GM12878 (cell line): ENCODE measurements around the gene GPN2. TPM values are rescaled to one million over a fixed set of nuclear protein-coding genes. Genes with fewer than 3 reads are reported as not detected.

ENCODE experiments used
- ATAC-seq: fragments of 200-7000 bp; cut with Tn5 transposase; 3 replicates; pipeline ENCODE4 v1.9.1; 2020; ENCODE audit warnings: mild to moderate bottlenecking, moderate library complexity
- BruUV-seq: library from RNA; stranded (reverse); fragments of 400-500 nt; replicated peaks from 2 replicates; lab custom pipeline; 2021; lab: Mats Ljungman, UMichigan
- CTCF ChIA-PET: fragments of 300-600 bp; sonication (Branson Sonifier 250); formaldehyde crosslinking; extraction: SDS; loops from one replicate; lab custom pipeline; 2021; ENCODE audit warnings: inconsistent platforms; lab: Yijun Ruan, JAX
- POLR2A ChIA-PET: fragments of 350-600 bp; formaldehyde crosslinking; extraction: SDS; loops from one replicate; lab custom pipeline; 2021; ENCODE audit warnings: inconsistent platforms; lab: Charles Lee
- RAD21 ChIA-PET: fragments of 300-600 bp; sonication (Branson Sonifier 250); formaldehyde crosslinking; loops from one replicate; lab custom pipeline; 2023; ENCODE audit warnings: antibody characterized with exemption; ENCODE audit not compliant: unreplicated experiment; lab: Charles Lee
- SMC1A ChIA-PET: fragments of 300-600 bp; sonication (Branson Sonifier 250); formaldehyde crosslinking; loops from one replicate; lab custom pipeline; 2023; ENCODE audit not compliant: unreplicated experiment, uncharacterized antibody; lab: Charles Lee
- DNase-seq: peaks from one replicate; pipeline ENCODE4 v3.0.0-alpha.2; 2011; ENCODE audit warnings: low read depth, low spot score
- FAIRE-seq: peaks from 3 replicates; lab custom pipeline; 2011; peaks lifted over from hg19 to GRCh38; lab: Jason Lieb, UNC
- H2AFZ ChIP-seq: 2 replicates; pipeline ENCODE4 v1.6.0; 2011; ENCODE audit warnings: low read depth, low read length, control low read depth; ENCODE audit not compliant: control insufficient read depth
- H3K27ac ChIP-seq: 2 replicates; pipeline ENCODE4 v1.5.1; 2011; ENCODE audit warnings: control low read depth; ENCODE audit not compliant: control insufficient read depth, insufficient read depth
- H3K27me3 ChIP-seq, 2 experiments: replicated peaks in 1 of 2; 2 replicates each; pipeline versions ENCODE4 v1.6.0 to v1.6.1; 2011; ENCODE audit warnings: low read length in 1 of 2; ENCODE audit not compliant: control insufficient read depth in 2 of 2, insufficient read depth in 2 of 2
- H3K36me3 ChIP-seq, 2 experiments: 2 replicates each; pipeline ENCODE4 v1.5.1; 2011; ENCODE audit warnings: low read length in 1 of 2; ENCODE audit not compliant: control insufficient read depth in 2 of 2, insufficient read depth in 2 of 2
- H3K4me1 ChIP-seq: 2 replicates; pipeline ENCODE4 v1.6.1; 2011; ENCODE audit warnings: mild to moderate bottlenecking, low read length, moderate library complexity, mixed read lengths; ENCODE audit not compliant: control insufficient read depth, insufficient read depth
- H3K4me2 ChIP-seq: 2 replicates; pipeline ENCODE4 v1.6.0; 2011; ENCODE audit warnings: control low read depth; ENCODE audit not compliant: control insufficient read depth, insufficient read depth
- H3K4me3 ChIP-seq: fragments of 200-600 bp; sonication (generic); 2 replicates; pipeline ENCODE4 v1.5.1; 2016
- H3K79me2 ChIP-seq: 2 replicates; pipeline ENCODE4 v1.6.0; 2011; ENCODE audit warnings: low read length; ENCODE audit not compliant: control insufficient read depth, insufficient read depth
- H3K9ac ChIP-seq: 2 replicates; pipeline ENCODE4 v1.8.0; 2011; ENCODE audit warnings: low read length, control low read depth, mixed read lengths; ENCODE audit not compliant: control insufficient read depth, insufficient read depth
- H3K9me3 ChIP-seq: replicated peaks from 3 replicates; pipeline ENCODE4 v1.5.1; 2011; ENCODE audit warnings: mild to moderate bottlenecking, low read length; ENCODE audit not compliant: control insufficient read depth, insufficient read depth
- H4K20me1 ChIP-seq: 2 replicates; pipeline ENCODE4 v1.6.0; 2011; ENCODE audit not compliant: control insufficient read depth, insufficient read depth
- ATF3 ChIP-seq: IDR thresholded peaks from 2 replicates; pipeline ENCODE4 v1.6.1; 2011; ENCODE audit warnings: low read depth, mild to moderate bottlenecking, low read length, moderate library complexity, borderline replicate concordance; ENCODE audit errors: extremely low read depth
- CREM ChIP-seq: IDR thresholded peaks from 2 replicates; pipeline ENCODE4 v1.6.1; 2014; ENCODE audit warnings: antibody characterized with exemption, low read depth
- CTCF ChIP-seq, 3 experiments: IDR thresholded peaks in 2 of 3; conservative IDR thresholded peaks in 1 of 3; 2 replicates each; pipeline ENCODE4 v1.5.1; 2011; ENCODE audit warnings: low read depth in 3 of 3, low read length in 3 of 3, mild to moderate bottlenecking in 3 of 3, control low read depth in 2 of 3, moderate library complexity in 2 of 3, inconsistent platforms in 1 of 3, mixed read lengths in 1 of 3; ENCODE audit not compliant: control insufficient read depth in 2 of 3, insufficient read depth in 1 of 3; ENCODE audit errors: extremely low read depth in 1 of 3
- LARP7 ChIP-seq: fragments of 450-650 bp; IDR thresholded peaks from 2 replicates; pipeline ENCODE4 v1.6.1; 2017; ENCODE audit warnings: mild to moderate bottlenecking
- MEF2B ChIP-seq: fragments of 450-650 bp; IDR thresholded peaks from 2 replicates; pipeline ENCODE4 v1.6.1; 2018; ENCODE audit warnings: mild to moderate bottlenecking, moderate library complexity; ENCODE audit not compliant: partially characterized antibody, poor library complexity, severe bottlenecking
- PML ChIP-seq: IDR thresholded peaks from 2 replicates; pipeline ENCODE4 v1.6.1; 2012; ENCODE audit warnings: low read length, inconsistent platforms
- WGBS: methylation state at CpG from one replicate; pipeline ENCODE4 v1.1.6; 2016; ENCODE audit warnings: low lambda C conversion rate; ENCODE audit not compliant: insufficient replicate concordance, insufficient coverage; ENCODE audit errors: missing lambda C conversion rate; 5-methylcytosine and 5-hydroxymethylcytosine counted together
- in situ Hi-C: fragments of 300-500 bp; cut with MboI; formaldehyde crosslinking; loops from 9 replicates; pipeline ENCODE4 v1.14.3; 2018; ENCODE audit warnings: mixed read lengths
- intact Hi-C: fragments of 100-400 bp; cut with micrococcal nuclease; formaldehyde crosslinking; loops from one replicate; pipeline ENCODE4 v1.14.2; 2022; ENCODE audit not compliant: unreplicated experiment
- polyA plus RNA-seq, 11 experiments: library from polyadenylated mRNA; depleted of rRNA in 4 of 11; unstranded in 6 of 11; stranded (reverse) in 5 of 11; fragments of >200 nt; fragmentation: Nextera tagmentation in 4 of 11; fragmentation: Illumina TruSeq in 1 of 11; extraction: Ambion mirVana in 4 of 11; extraction: Trizol in 1 of 11; gene quantifications; 1 replicate in 1 of 11; 2 replicates in 10 of 11; pipeline versions ENCODE4 v1.2.1 to v1.2.3, GENCODE V29; 2011 to 2016; ENCODE audit warnings: inconsistent platforms in 2 of 11, missing spikeins in 2 of 11, low read depth in 1 of 11
- total RNA-seq, 4 experiments: library from RNA; depleted of rRNA in 3 of 4; stranded (reverse); fragments of >200 nt in 3 of 4; fragmentation: Illumina TruSeq in 1 of 4; extraction: Trizol in 1 of 4; gene quantifications; 2 replicates each; pipeline versions ENCODE4 v1.2.1 to v1.2.3, GENCODE V29; 2013 to 2021

Gene GPN2
- total and polyA plus RNA-seq, 10 of the 15 experiments (the other 5 are each of a cell fraction or from before 2014, with no cell fraction given): 8.3 to 61.4 (median 23.3) TPM

- H3K4me3 ChIP-seq: no peak overlapping the region
- POLR2A ChIA-PET: no interaction called here
- ATAC-seq (no peak), FAIRE-seq (no peak), DNase-seq (no peak)
- H2AFZ ChIP-seq: no peak overlapping the region
- CTCF ChIA-PET: interaction anchor here (1.0 kb wide), 3 partner anchors 10 to 42 kb away, joined by 3 to 5 read pairs (median 4); partner anchors contain the start of gene SFN
- intact Hi-C loops: loop anchor here (1.0 kb wide), 1 partner anchor 26 kb away; no protein-coding TSS in a partner anchor
- H3K27me3 ChIP-seq: no peaks in the 10 kb centered on the region
- WGBS: 50% methylated on average over 9 of the region's 9 CpGs
- no peaks in the 10 kb centered on the region for H3K4me1 ChIP-seq
- RAD21 ChIA-PET: interaction anchor here (1.0 to 1.1 kb wide), 2 partner anchors 42 to 250 kb away, joined by 3 to 4 read pairs; no protein-coding TSS in a partner anchor
- no peaks in the 10 kb centered on the region for H3K9me3 ChIP-seq
- H3K4me2 ChIP-seq: no peak overlapping the region
- peaks cover 36 to 55% of the 10 kb centered on the region in 2 experiments for H3K36me3 ChIP-seq
- no peak for TF ChIP-seq CREM
- TF ChIP-seq ATF3: no peak
- TF ChIP-seq MEF2B: no peak
- TF ChIP-seq PML: no peak
- TF ChIP-seq LARP7: no peak
- no peak overlapping the region for H3K9ac ChIP-seq
- no peaks in the 10 kb centered on the region for H3K79me2 ChIP-seq
- no TSS peak for BruUV-seq
- in situ Hi-C loops: no loop called here
- no peak overlapping the region for H3K27ac ChIP-seq
- SMC1A ChIA-PET: no interaction called here
- H4K20me1 ChIP-seq: no peaks in the 10 kb centered on the region
Observed at GRCh38 chr1:26852701-26853100, 37.4 kb downstream of the GPN2 start.

- H4K20me1 ChIP-seq: no peaks in the 10 kb centered on the region
- H3K4me1 ChIP-seq: no peaks in the 10 kb centered on the region
- ChIA-PET POLR2A (no interaction called here), CTCF (interaction anchor here (0.5 to 2.6 kb wide), 6 partner anchors 11 to 200 kb away, joined by 3 to 15 read pairs (median 4); no protein-coding TSS in a partner anchor), RAD21 (interaction anchor here (0.9 to 1.8 kb wide), 4 partner anchors 23 to 40 kb away, joined by 3 to 7 read pairs (median 3); no protein-coding TSS in a partner anchor), SMC1A (interaction anchor here (2.1 to 2.3 kb wide), 2 partner anchors 30 to 40 kb away, joined by 6 to 8 read pairs; no protein-coding TSS in a partner anchor)
- H3K4me2 ChIP-seq: no peak overlapping the region
- intact Hi-C loops: no loop called here
- H3K79me2 ChIP-seq: no peaks in the 10 kb centered on the region
- H3K27me3 ChIP-seq: no peaks in the 10 kb centered on the region
- no peaks in the 10 kb centered on the region for H3K9me3 ChIP-seq
- peaks cover 39 to 53% of the 10 kb centered on the region in 2 experiments for H3K36me3 ChIP-seq
- H3K27ac ChIP-seq: no peak overlapping the region
- no peak overlapping the region for H3K4me3 ChIP-seq
- H3K9ac ChIP-seq: no peak overlapping the region
- WGBS: 93% methylated on average over 12 of the region's 12 CpGs
- no TSS peak for BruUV-seq
- DNase-seq (no peak), FAIRE-seq (no peak), ATAC-seq (no peak)
- in situ Hi-C loops: no loop called here
- TF ChIP-seq CTCF (IDR thresholded peaks at IDR 0.05 in 2 of 3, conservative IDR thresholded peaks at IDR 0.05 in 1 of 3; ENCODE audit: control insufficient read depth in 2 of 3, extremely low read depth in 1 of 3, insufficient read depth in 1 of 3, low read depth in 3 of 3, low read length in 3 of 3) (0 out of 6 replicates have a peak, but pooled peaks of 2 of the 3 experiments have one; percentile 5), LARP7 (no peak)
- TF ChIP-seq, all 136 proteins: peak for 1
- H2AFZ ChIP-seq: no peak overlapping the region
Observed at GRCh38 chr1:26851106-26851684, 38.9 kb downstream of the GPN2 start.
